ENCODE measurements around the gene GPC6. TPM values are rescaled to one million over a fixed set of nuclear protein-coding genes. Genes with fewer than 3 reads are reported as not detected.

The GPC6 gene
- polyA plus RNA-seq, 1 of the 3 experiments (the other 2 are of a cell fraction), result 6.7 TPM

DNA sequence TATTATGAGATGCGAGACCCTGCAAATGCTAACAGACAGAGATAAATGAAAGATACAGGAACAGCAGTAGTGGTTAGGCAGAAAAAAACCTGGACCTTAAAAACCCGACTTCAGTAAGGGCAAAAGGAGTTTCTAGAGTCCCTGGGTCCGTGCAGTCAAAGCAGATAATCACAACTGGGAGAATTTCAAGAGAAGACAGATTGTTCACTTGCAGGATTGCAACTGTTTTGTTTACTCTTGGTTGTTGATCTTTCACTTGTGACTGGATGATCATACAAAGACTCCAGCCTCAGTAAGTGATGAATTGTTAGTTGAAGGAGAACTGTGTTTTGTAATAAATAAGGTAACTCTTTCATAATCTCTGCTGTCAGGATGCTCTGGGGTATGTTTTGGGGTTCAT lies 135.1 kb downstream of the GPC6 start (continued):
- TF ChIP-seq RFX5 (IDR thresholded peaks at IDR 0.05; ENCODE audit: low read length), result no peak
- TF ChIP-seq FOXM1 (IDR thresholded peaks at IDR 0.05; ENCODE audit: low read depth), result no peak
- no peak for TF ChIP-seq EZH2phosphoT487 (IDR thresholded peaks at IDR 0.05; ENCODE audit: borderline replicate concordance, low read depth)
- no peak for TF ChIP-seq TAF1 (IDR thresholded peaks at IDR 0.05; ENCODE audit: borderline replicate concordance, low read depth, low read length)
- TF ChIP-seq TCF12 (IDR thresholded peaks at IDR 0.05), result no peak
- TF ChIP-seq, protein P1, sequence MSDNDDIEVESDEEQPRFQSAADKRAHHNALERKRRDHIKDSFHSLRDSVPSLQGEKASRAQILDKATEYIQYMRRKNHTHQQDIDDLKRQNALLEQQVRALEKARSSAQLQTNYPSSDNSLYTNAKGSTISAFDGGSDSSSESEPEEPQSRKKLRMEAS (IDR thresholded peaks at IDR 0.05; ENCODE audit: low read depth), result no peak

DNA sequence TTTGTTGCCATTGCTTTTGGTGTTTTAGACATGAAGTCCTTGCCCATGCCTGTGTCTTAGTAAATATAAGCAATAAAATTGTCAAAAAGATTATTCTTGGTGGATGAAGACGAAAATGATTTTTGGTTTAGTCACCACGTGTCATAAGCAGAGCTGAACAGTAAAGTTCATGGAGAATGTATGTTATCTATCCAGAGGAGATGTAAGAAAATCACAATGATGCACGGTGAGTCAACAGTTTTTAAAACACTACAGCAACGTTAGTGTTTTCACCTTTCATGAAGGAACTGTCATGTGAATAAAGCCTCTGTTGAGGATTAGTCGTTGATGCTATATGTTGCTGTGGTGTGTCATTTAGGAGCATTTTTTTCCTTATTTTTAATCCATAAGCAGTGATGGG lies 137.6 kb downstream of the GPC6 start:
- POLR2A ChIA-PET, result no interaction called here
- peaks cover 0 to 14% of the 10 kb centered on the region in 2 experiments; a peak in 2 of 4 replicates for H3K4me1 ChIP-seq (ENCODE audit: control insufficient read depth in 1 of 2, insufficient read depth in 2 of 2, low read depth in 1 of 2, low read length in 1 of 2)
- H3K4me2 ChIP-seq, result no peak overlapping the region
- CTCF ChIA-PET, result no interaction called here
- H3K9me2 ChIP-seq, result no peaks in the 10 kb centered on the region
- H3K36me3 ChIP-seq (replicated peaks in 1 of 2; ENCODE audit: control insufficient read depth in 1 of 2, insufficient read depth in 2 of 2, low read length in 1 of 2), result no peaks in the 10 kb centered on the region
- 51% methylated on average over 5 of the region's 5 CpGs for WGBS (ENCODE audit: low lambda C conversion rate)
- peak; percentile 5; the same call in 1 of the 2 replicates for TF ChIP-seq FOSL2 (IDR thresholded peaks at IDR 0.05; ENCODE audit: borderline replicate concordance, low read depth)
- no peak for TF ChIP-seq YY1 (IDR thresholded peaks at IDR 0.05; ENCODE audit: low read depth)
- no peaks in the 10 kb centered on the region for H3K9me3 ChIP-seq
- no peak for DNase-seq
- H3K79me2 ChIP-seq (ENCODE audit: insufficient read depth), result no peaks in the 10 kb centered on the region
- no peaks in the 10 kb centered on the region for H3K27me3 ChIP-seq (ENCODE audit: insufficient read depth)
- no peak overlapping the region for H3K4me3 ChIP-seq (ENCODE audit: low read depth in 2 of 2, low read length in 1 of 2)
- H2AFZ ChIP-seq (ENCODE audit: low read depth), result no peak overlapping the region
- H3F3A ChIP-seq (replicated peaks; ENCODE audit: insufficient read depth), result no peaks in the 10 kb centered on the region
- no peak overlapping the region for H3K27ac ChIP-seq (ENCODE audit: low read depth in 2 of 2, low read length in 1 of 2)
- H4K20me1 ChIP-seq (ENCODE audit: insufficient read depth), result no peaks in the 10 kb centered on the region
- H3K9ac ChIP-seq, result no peak overlapping the region

DNA sequence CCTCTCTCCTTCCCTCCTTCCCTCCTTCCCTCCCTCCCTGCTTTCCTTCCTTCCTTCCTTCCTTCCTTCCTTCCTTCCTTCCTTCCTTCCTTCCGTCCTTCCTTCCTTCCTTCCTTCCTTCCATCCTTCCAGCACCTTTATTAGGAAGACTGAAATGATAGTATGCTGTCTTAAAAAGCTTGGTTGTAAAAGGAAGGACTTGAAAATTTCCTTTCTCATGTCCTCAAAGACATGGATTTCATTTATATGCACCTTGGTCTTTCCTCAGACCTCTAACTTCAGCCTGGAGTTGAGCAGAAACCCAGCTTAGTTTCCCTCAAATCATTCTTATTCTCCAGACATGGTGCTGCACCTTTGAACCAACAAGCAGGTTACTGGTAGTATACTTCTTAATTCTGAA lies 141.7 kb downstream of the GPC6 start:
- H3F3A ChIP-seq (replicated peaks; ENCODE audit: insufficient read depth), result no peaks in the 10 kb centered on the region
- no peaks in the 10 kb centered on the region for H3K9me3 ChIP-seq
- H3K27ac ChIP-seq (ENCODE audit: low read depth in 2 of 2, low read length in 1 of 2), result no peak overlapping the region
- no peak for DNase-seq
- no peaks in the 10 kb centered on the region for H3K79me2 ChIP-seq (ENCODE audit: insufficient read depth)
- WGBS (ENCODE audit: low lambda C conversion rate), result 65% methylated on average over 1 of the region's 1 CpG
- H3K9ac ChIP-seq, result no peak overlapping the region
- POLR2A ChIA-PET, result no interaction called here
- peaks cover 0 to 4% of the 10 kb centered on the region in 2 experiments; a peak in 2 of 4 replicates for H3K4me1 ChIP-seq (ENCODE audit: control insufficient read depth in 1 of 2, insufficient read depth in 2 of 2, low read depth in 1 of 2, low read length in 1 of 2)
- no peaks in the 10 kb centered on the region for H3K9me2 ChIP-seq
- H3K27me3 ChIP-seq (ENCODE audit: insufficient read depth), result no peaks in the 10 kb centered on the region
- CTCF ChIA-PET, result interaction anchor here (1.3 kb wide), 1 partner anchor 39 kb away, joined by 3 read pairs; no protein-coding TSS in a partner anchor
- H3K4me3 ChIP-seq (ENCODE audit: low read depth in 2 of 2, low read length in 1 of 2), result no peak overlapping the region
- no peak overlapping the region for H2AFZ ChIP-seq (ENCODE audit: low read depth)
- H3K36me3 ChIP-seq (replicated peaks in 1 of 2; ENCODE audit: control insufficient read depth in 1 of 2, insufficient read depth in 2 of 2, low read length in 1 of 2), result no peaks in the 10 kb centered on the region
- H3K4me2 ChIP-seq, result no peak overlapping the region
- no peaks in the 10 kb centered on the region for H4K20me1 ChIP-seq (ENCODE audit: insufficient read depth)
- TF ChIP-seq ELF1 (IDR thresholded peaks at IDR 0.05) (no peak), RFX5 (IDR thresholded peaks at IDR 0.05; ENCODE audit: low read length) (no peak), REST (IDR thresholded peaks at IDR 0.05; ENCODE audit: low read depth, low read length) (no peak), CHD2 (IDR thresholded peaks at IDR 0.05; ENCODE audit: low read length, partially characterized antibody) (no peak), PBX3 (IDR thresholded peaks at IDR 0.05) (no peak), TEAD4 (IDR thresholded peaks at IDR 0.05; ENCODE audit: borderline replicate concordance, insufficient read depth) (no peak), YY1 (IDR thresholded peaks at IDR 0.05; ENCODE audit: low read depth) (no peak), SIN3A (IDR thresholded peaks at IDR 0.05; ENCODE audit: borderline replicate concordance, low read depth, low read length) (no peak), CTCF (IDR thresholded peaks at IDR 0.05) (no peak), NFIC (IDR thresholded peaks at IDR 0.05; ENCODE audit: borderline replicate concordance) (no peak), TAF1 (IDR thresholded peaks at IDR 0.05; ENCODE audit: borderline replicate concordance, low read depth, low read length) (no peak), NRF1 (IDR thresholded peaks at IDR 0.05; ENCODE audit: low read depth, low read length) (no peak)
- TF ChIP-seq, protein P2, sequence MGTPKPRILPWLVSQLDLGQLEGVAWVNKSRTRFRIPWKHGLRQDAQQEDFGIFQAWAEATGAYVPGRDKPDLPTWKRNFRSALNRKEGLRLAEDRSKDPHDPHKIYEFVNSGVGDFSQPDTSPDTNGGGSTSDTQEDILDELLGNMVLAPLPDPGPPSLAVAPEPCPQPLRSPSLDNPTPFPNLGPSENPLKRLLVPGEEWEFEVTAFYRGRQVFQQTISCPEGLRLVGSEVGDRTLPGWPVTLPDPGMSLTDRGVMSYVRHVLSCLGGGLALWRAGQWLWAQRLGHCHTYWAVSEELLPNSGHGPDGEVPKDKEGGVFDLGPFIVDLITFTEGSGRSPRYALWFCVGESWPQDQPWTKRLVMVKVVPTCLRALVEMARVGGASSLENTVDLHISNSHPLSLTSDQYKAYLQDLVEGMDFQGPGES (IDR thresholded peaks at IDR 0.05; ENCODE audit: low read depth, low read length), result no peak
- TF ChIP-seq, protein P1 (IDR thresholded peaks at IDR 0.05; ENCODE audit: low read depth), result no peak
